Nephron progenitor cell (in vitro differentiated cells): ENCODE data around the gene POC1B.

Experiments used
- DNase-seq: peaks from one replicate; pipeline ENCODE4 v3.0.0; 2021
- H3K27ac Mint-ChIP-seq: 2 replicates; pipeline ENCODE4 v1.8.0; 2021; ENCODE audit warnings: mild to moderate bottlenecking, moderate library complexity, mixed read lengths
- H3K27me3 Mint-ChIP-seq: 2 replicates; pipeline ENCODE4 v1.8.0; 2021; ENCODE audit warnings: mild to moderate bottlenecking, low read depth, mixed read lengths; ENCODE audit not compliant: poor library complexity
- H3K36me3 Mint-ChIP-seq: 2 replicates; pipeline ENCODE4 v1.8.0; 2021; ENCODE audit warnings: low read depth, mixed read lengths
- H3K4me1 Mint-ChIP-seq: 2 replicates; pipeline ENCODE4 v1.8.0; 2021; ENCODE audit warnings: mixed read lengths
- H3K4me3 Mint-ChIP-seq: 2 replicates; pipeline ENCODE4 v1.8.0; 2021; ENCODE audit warnings: mild to moderate bottlenecking, moderate library complexity, mixed read lengths
- H3K9me3 Mint-ChIP-seq: 2 replicates; pipeline ENCODE4 v1.8.0; 2021; ENCODE audit warnings: mild to moderate bottlenecking, moderate library complexity, mixed read lengths
- CTCF ChIP-seq: fragments of 200-600 bp; sonication (generic); IDR thresholded peaks from 2 replicates; pipeline ENCODE4 v1.5.0; 2021; ENCODE audit warnings: antibody characterized with exemption

POC1B gene

GRCh38 chr12:89476904-89477595 is 48.8 kb downstream of the POC1B start:
- Mint-ChIP-seq H3K4me3 (no peak overlapping the region), H3K27me3 (peaks cover 3% of the 10 kb centered on the region), H3K36me3 (peaks cover 3% of the 10 kb centered on the region), H3K4me1 (peaks cover 7% of the 10 kb centered on the region), H3K27ac (peak overlapping the region; percentile 83), H3K9me3 (no peaks in the 10 kb centered on the region)
- TF ChIP-seq CTCF = no peak
- DNase-seq = no peak

DNA sequence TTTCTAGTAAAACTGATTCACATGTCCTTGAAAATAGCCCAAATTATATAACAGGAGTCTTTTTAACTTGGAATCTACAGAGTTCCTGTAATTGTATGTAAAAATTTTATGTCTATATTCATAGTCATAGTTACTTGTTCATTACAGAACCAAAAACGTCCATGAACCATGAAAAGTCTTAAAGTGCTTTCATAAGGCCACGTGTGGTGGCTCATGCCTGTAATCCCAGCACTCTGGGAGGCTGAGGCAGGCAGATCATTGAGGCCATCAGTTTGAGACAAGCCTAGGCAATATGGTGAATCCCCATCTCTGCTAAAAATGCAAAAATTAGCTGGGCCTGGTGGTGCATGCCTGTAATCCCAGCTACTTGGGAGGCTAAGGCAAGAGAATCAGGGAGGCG is 49.6 kb downstream of the POC1B start:
- no peak for TF ChIP-seq CTCF
- no peak for DNase-seq
- Mint-ChIP-seq H3K27me3 (peaks cover 3% of the 10 kb centered on the region), H3K4me1 (peaks cover 7% of the 10 kb centered on the region), H3K36me3 (no peaks in the 10 kb centered on the region), H3K27ac (no peak overlapping the region), H3K9me3 (no peaks in the 10 kb centered on the region), H3K4me3 (no peak overlapping the region)

GRCh38 chr12:89475203-89475990 is 50.5 kb downstream of the POC1B start:
- no peaks in the 10 kb centered on the region for H3K9me3 Mint-ChIP-seq
- TF ChIP-seq CTCF = no peak
- no peak overlapping the region for H3K4me3 Mint-ChIP-seq
- peak overlapping the region; percentile 20 for H3K27ac Mint-ChIP-seq
- peaks cover 3% of the 10 kb centered on the region for H3K27me3 Mint-ChIP-seq
- no peak for DNase-seq
- no peaks in the 10 kb centered on the region for H3K36me3 Mint-ChIP-seq
- peaks cover 7% of the 10 kb centered on the region for H3K4me1 Mint-ChIP-seq

- Mint-ChIP-seq H3K9me3 (no peaks in the 10 kb centered on the region), H3K4me1 (peaks cover 7% of the 10 kb centered on the region), H3K27me3 (no peaks in the 10 kb centered on the region), H3K36me3 (no peaks in the 10 kb centered on the region), H3K27ac (peak overlapping the region; percentile 20), H3K4me3 (no peak overlapping the region)
- no peak for TF ChIP-seq CTCF
- no peak for DNase-seq
Observed at GRCh38 chr12:89474615-89475014, 51.2 kb downstream of the POC1B start.

DNA sequence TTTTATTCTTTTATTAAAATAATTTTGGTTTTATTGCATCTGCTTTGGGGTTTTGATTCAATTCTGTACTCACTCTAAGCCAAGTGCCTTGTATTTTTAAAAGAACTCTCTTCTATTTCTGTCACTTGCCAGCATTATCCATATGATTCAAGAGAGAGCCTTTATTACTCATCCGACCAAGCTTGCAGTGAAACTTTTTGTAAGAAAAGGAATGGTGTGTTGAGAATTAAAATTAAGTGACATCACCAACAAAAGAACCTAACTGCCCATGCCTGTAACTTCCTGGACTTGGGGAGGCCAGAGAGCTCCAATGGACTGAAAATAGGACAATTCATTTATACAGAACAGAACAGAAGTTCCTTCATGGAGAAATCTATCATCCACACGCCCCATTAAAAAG is 53.3 kb downstream of the POC1B start:
- no peaks in the 10 kb centered on the region for H3K9me3 Mint-ChIP-seq
- H3K4me1 Mint-ChIP-seq = peaks cover 10% of the 10 kb centered on the region
- peaks cover 4% of the 10 kb centered on the region for H3K27me3 Mint-ChIP-seq
- TF ChIP-seq CTCF = no peak
- no peaks in the 10 kb centered on the region for H3K36me3 Mint-ChIP-seq
- H3K27ac Mint-ChIP-seq = peak overlapping the region; percentile 70
- DNase-seq = no peak
- H3K4me3 Mint-ChIP-seq = no peak overlapping the region
